Neural cell (in vitro differentiated cells): ENCODE measurements around the gene INTS11. TPM values are rescaled to one million over a fixed set of nuclear protein-coding genes. Genes with fewer than 3 reads are reported as not detected.

ENCODE experiments used
- H2AFZ ChIP-seq: fragments of 200-600, 300-800 bp; sonication (generic), shearing (Covaris generic); 2 replicates; pipeline ENCODE4 v1.6.0; 2014; ENCODE audit warnings: low read depth, mild to moderate bottlenecking, antibody characterized with exemption, low read length, moderate library complexity
- H3F3A ChIP-seq: fragments of 200-600 bp; shearing (Covaris generic); 2 replicates; pipeline ENCODE4 v1.6.1; 2016; ENCODE audit warnings: mild to moderate bottlenecking, moderate library complexity, mixed read lengths, antibody characterized with exemption, low read length; ENCODE audit not compliant: insufficient read depth, poor library complexity, severe bottlenecking
- H3K27ac ChIP-seq: fragments of 200-600, 300-800 bp; sonication (generic), shearing (Covaris generic); 2 replicates; pipeline ENCODE4 v1.5.1; 2014; ENCODE audit warnings: mild to moderate bottlenecking, low read length, moderate library complexity
- H3K27me3 ChIP-seq: fragments of 300-800, 200-600 bp; sonication (generic), shearing (Covaris generic); 2 replicates; pipeline ENCODE4 v1.6.0; 2014; ENCODE audit warnings: mild to moderate bottlenecking, low read depth, low read length, moderate library complexity; ENCODE audit not compliant: insufficient read depth
- H3K36me3 ChIP-seq: fragments of 300-800, 200-600 bp; sonication (generic), shearing (Covaris generic); 2 replicates; pipeline ENCODE4 v1.5.1; 2014; ENCODE audit warnings: mild to moderate bottlenecking, antibody characterized with exemption, low read length, moderate library complexity; ENCODE audit not compliant: insufficient read depth
- H3K4me2 ChIP-seq: fragments of 300-800, 200-600 bp; sonication (generic), shearing (Covaris generic); 2 replicates; pipeline ENCODE4 v1.6.0; 2014; ENCODE audit warnings: mild to moderate bottlenecking, low read length
- H3K4me3 ChIP-seq: fragments of 300-800, 200-600 bp; sonication (generic), shearing (Covaris generic); 2 replicates; pipeline ENCODE4 v1.5.1; 2014; ENCODE audit warnings: mild to moderate bottlenecking, low read length, moderate library complexity
- H3K79me2 ChIP-seq: fragments of 200-600 bp; shearing (Covaris generic); replicated peaks from 2 replicates; pipeline ENCODE4 v1.6.0; 2014; ENCODE audit warnings: mild to moderate bottlenecking, low read length, moderate library complexity; ENCODE audit not compliant: insufficient read depth
- H3K9ac ChIP-seq: fragments of 300-800, 200-600 bp; sonication (generic), shearing (Covaris generic); 2 replicates; pipeline ENCODE4 v1.6.1; 2016; ENCODE audit warnings: mild to moderate bottlenecking, low read length, mixed read lengths
- H3K9me2 ChIP-seq: fragments of 200-600 bp; shearing (Covaris generic); 2 replicates; pipeline ENCODE4 v1.6.1; 2016; ENCODE audit warnings: mild to moderate bottlenecking, low read length, mixed read lengths; ENCODE audit not compliant: insufficient read depth
- H3K9me3 ChIP-seq: fragments of 200-600, 300-800 bp; sonication (generic), shearing (Covaris generic); 2 replicates; pipeline ENCODE4 v1.6.1; 2016; ENCODE audit warnings: mild to moderate bottlenecking, mixed run types, low read length, moderate library complexity, mixed read lengths
- H4K20me1 ChIP-seq: fragments of 200-600 bp; shearing (Covaris generic); 2 replicates; pipeline ENCODE4 v1.6.1; 2016; ENCODE audit warnings: mild to moderate bottlenecking, mixed run types; ENCODE audit not compliant: insufficient read depth
- EP300 ChIP-seq: fragments of 450-650 bp; conservative IDR thresholded peaks from 2 replicates; pipeline ENCODE4 v1.6.1; 2014; ENCODE audit warnings: antibody characterized with exemption, mild to moderate bottlenecking, moderate library complexity; ENCODE audit not compliant: poor library complexity, severe bottlenecking
- EZH2 ChIP-seq: fragments of 200-600, 300-800 bp; shearing (Covaris generic), sonication (generic); IDR thresholded peaks from 2 replicates; pipeline ENCODE4 v1.6.1; 2014; ENCODE audit warnings: antibody characterized with exemption, low read length, borderline replicate concordance, mild to moderate bottlenecking; ENCODE audit not compliant: insufficient read depth, poor library complexity, severe bottlenecking
- MXI1 ChIP-seq: fragments of 450-650 bp; conservative IDR thresholded peaks from 2 replicates; pipeline ENCODE4 v1.6.1; 2014; ENCODE audit warnings: antibody characterized with exemption, mild to moderate bottlenecking; ENCODE audit not compliant: poor library complexity, severe bottlenecking
- POLR2AphosphoS5 ChIP-seq: IDR thresholded peaks from 2 replicates; pipeline ENCODE4 v1.6.1; 2012
- RAD21 ChIP-seq: fragments of 450-650 bp; conservative IDR thresholded peaks from 2 replicates; pipeline ENCODE4 v1.6.1; 2014; ENCODE audit warnings: antibody characterized with exemption, mild to moderate bottlenecking, moderate library complexity
- SMC3 ChIP-seq: fragments of 450-650 bp; conservative IDR thresholded peaks from 2 replicates; pipeline ENCODE4 v1.6.1; 2014; ENCODE audit warnings: antibody characterized with exemption, mild to moderate bottlenecking, moderate library complexity; ENCODE audit not compliant: poor library complexity
- TAF1 ChIP-seq: IDR thresholded peaks from 2 replicates; pipeline ENCODE4 v1.6.1; 2012; ENCODE audit warnings: low read depth
- polyA plus RNA-seq: library from polyadenylated mRNA; depleted of rRNA; stranded (reverse); fragments of >200 nt; gene quantifications from 2 replicates; pipeline ENCODE4 v1.2.3, GENCODE V29; 2014
- TF ChIP-seq, protein P1 (sequence below): IDR thresholded peaks from 2 replicates; pipeline ENCODE4 v1.6.1; 2012; ENCODE audit warnings: borderline replicate concordance
- TF ChIP-seq, protein P2 (sequence below): fragments of 450-650 bp; IDR thresholded peaks from 2 replicates; pipeline ENCODE4 v1.5.1; 2014; ENCODE audit warnings: antibody characterized with exemption, mild to moderate bottlenecking, moderate library complexity; ENCODE audit not compliant: poor library complexity, severe bottlenecking

INTS11 gene
- polyA plus RNA-seq, 1 donor from 2014 or later, result 131 TPM

GRCh38 chr1:1361233-1361981 lies 36.9 kb upstream of the INTS11 start:
- no peak overlapping the region for H3K4me2 ChIP-seq
- H4K20me1 ChIP-seq, result no peaks in the 10 kb centered on the region
- no peaks in the 10 kb centered on the region for H3K79me2 ChIP-seq
- H3K9me2 ChIP-seq, result no peaks in the 10 kb centered on the region
- no peak overlapping the region for H3K9ac ChIP-seq
- no peak overlapping the region for H2AFZ ChIP-seq
- no peaks in the 10 kb centered on the region for H3K27me3 ChIP-seq
- no peak for TF ChIP-seq SMC3
- no peak for TF ChIP-seq MXI1
- TF ChIP-seq, protein P1, sequence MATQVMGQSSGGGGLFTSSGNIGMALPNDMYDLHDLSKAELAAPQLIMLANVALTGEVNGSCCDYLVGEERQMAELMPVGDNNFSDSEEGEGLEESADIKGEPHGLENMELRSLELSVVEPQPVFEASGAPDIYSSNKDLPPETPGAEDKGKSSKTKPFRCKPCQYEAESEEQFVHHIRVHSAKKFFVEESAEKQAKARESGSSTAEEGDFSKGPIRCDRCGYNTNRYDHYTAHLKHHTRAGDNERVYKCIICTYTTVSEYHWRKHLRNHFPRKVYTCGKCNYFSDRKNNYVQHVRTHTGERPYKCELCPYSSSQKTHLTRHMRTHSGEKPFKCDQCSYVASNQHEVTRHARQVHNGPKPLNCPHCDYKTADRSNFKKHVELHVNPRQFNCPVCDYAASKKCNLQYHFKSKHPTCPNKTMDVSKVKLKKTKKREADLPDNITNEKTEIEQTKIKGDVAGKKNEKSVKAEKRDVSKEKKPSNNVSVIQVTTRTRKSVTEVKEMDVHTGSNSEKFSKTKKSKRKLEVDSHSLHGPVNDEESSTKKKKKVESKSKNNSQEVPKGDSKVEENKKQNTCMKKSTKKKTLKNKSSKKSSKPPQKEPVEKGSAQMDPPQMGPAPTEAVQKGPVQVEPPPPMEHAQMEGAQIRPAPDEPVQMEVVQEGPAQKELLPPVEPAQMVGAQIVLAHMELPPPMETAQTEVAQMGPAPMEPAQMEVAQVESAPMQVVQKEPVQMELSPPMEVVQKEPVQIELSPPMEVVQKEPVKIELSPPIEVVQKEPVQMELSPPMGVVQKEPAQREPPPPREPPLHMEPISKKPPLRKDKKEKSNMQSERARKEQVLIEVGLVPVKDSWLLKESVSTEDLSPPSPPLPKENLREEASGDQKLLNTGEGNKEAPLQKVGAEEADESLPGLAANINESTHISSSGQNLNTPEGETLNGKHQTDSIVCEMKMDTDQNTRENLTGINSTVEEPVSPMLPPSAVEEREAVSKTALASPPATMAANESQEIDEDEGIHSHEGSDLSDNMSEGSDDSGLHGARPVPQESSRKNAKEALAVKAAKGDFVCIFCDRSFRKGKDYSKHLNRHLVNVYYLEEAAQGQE, result no peak
- TF ChIP-seq, protein P2, sequence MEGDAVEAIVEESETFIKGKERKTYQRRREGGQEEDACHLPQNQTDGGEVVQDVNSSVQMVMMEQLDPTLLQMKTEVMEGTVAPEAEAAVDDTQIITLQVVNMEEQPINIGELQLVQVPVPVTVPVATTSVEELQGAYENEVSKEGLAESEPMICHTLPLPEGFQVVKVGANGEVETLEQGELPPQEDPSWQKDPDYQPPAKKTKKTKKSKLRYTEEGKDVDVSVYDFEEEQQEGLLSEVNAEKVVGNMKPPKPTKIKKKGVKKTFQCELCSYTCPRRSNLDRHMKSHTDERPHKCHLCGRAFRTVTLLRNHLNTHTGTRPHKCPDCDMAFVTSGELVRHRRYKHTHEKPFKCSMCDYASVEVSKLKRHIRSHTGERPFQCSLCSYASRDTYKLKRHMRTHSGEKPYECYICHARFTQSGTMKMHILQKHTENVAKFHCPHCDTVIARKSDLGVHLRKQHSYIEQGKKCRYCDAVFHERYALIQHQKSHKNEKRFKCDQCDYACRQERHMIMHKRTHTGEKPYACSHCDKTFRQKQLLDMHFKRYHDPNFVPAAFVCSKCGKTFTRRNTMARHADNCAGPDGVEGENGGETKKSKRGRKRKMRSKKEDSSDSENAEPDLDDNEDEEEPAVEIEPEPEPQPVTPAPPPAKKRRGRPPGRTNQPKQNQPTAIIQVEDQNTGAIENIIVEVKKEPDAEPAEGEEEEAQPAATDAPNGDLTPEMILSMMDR, result no peak
- TF ChIP-seq EZH2, result no peak
- TF ChIP-seq POLR2AphosphoS5, result no peak
- TF ChIP-seq TAF1, result no peak
- TF ChIP-seq EP300, result no peak
- no peaks in the 10 kb centered on the region for H3K36me3 ChIP-seq
- H3K4me3 ChIP-seq, result no peak overlapping the region
- H3K9me3 ChIP-seq, result no peaks in the 10 kb centered on the region
- no peaks in the 10 kb centered on the region for H3F3A ChIP-seq
- no peak overlapping the region for H3K27ac ChIP-seq

- H3K79me2 ChIP-seq, result no peaks in the 10 kb centered on the region
- no peak overlapping the region for H3K27ac ChIP-seq
- no peaks in the 10 kb centered on the region for H3K9me3 ChIP-seq
- no peak overlapping the region for H3K9ac ChIP-seq
- H3K9me2 ChIP-seq, result no peaks in the 10 kb centered on the region
- H3K36me3 ChIP-seq, result no peaks in the 10 kb centered on the region
- H4K20me1 ChIP-seq, result no peaks in the 10 kb centered on the region
- no peaks in the 10 kb centered on the region for H3K27me3 ChIP-seq
- no peak overlapping the region for H3K4me2 ChIP-seq
- TF ChIP-seq SMC3 (no peak), TAF1 (no peak), MXI1 (no peak), RAD21 (no peak), EZH2 (no peak), POLR2AphosphoS5 (no peak), EP300 (no peak)
- TF ChIP-seq, protein P1, result no peak
- TF ChIP-seq, protein P2, result no peak
- no peak overlapping the region for H2AFZ ChIP-seq
- H3K4me3 ChIP-seq, result no peak overlapping the region
- H3F3A ChIP-seq, result no peaks in the 10 kb centered on the region
Measured at GRCh38 chr1:1360506-1361169, 36.2 kb upstream of the INTS11 start.
